GM12878 (cell line): ENCODE measurements around the gene IRAK2. TPM values are rescaled to one million over a fixed set of nuclear protein-coding genes. Genes with fewer than 3 reads are reported as not detected.

Source experiments
- ATAC-seq: fragments of 200-7000 bp; cut with Tn5 transposase; 3 replicates; pipeline ENCODE4 v1.9.1; 2020; ENCODE audit warnings: mild to moderate bottlenecking, moderate library complexity
- BruUV-seq: library from RNA; stranded (reverse); fragments of 400-500 nt; replicated peaks from 2 replicates; lab custom pipeline; 2021; lab: Mats Ljungman, UMichigan
- CTCF ChIA-PET: fragments of 300-600 bp; sonication (Branson Sonifier 250); formaldehyde crosslinking; extraction: SDS; loops from one replicate; lab custom pipeline; 2021; ENCODE audit warnings: inconsistent platforms; lab: Yijun Ruan, JAX
- POLR2A ChIA-PET: fragments of 350-600 bp; formaldehyde crosslinking; extraction: SDS; loops from one replicate; lab custom pipeline; 2021; ENCODE audit warnings: inconsistent platforms; lab: Charles Lee
- RAD21 ChIA-PET: fragments of 300-600 bp; sonication (Branson Sonifier 250); formaldehyde crosslinking; loops from one replicate; lab custom pipeline; 2023; ENCODE audit warnings: antibody characterized with exemption; ENCODE audit not compliant: unreplicated experiment; lab: Charles Lee
- SMC1A ChIA-PET: fragments of 300-600 bp; sonication (Branson Sonifier 250); formaldehyde crosslinking; loops from one replicate; lab custom pipeline; 2023; ENCODE audit not compliant: unreplicated experiment, uncharacterized antibody; lab: Charles Lee
- DNase-seq: peaks from one replicate; pipeline ENCODE4 v3.0.0-alpha.2; 2011; ENCODE audit warnings: low read depth, low spot score
- FAIRE-seq: peaks from 3 replicates; lab custom pipeline; 2011; peaks lifted over from hg19 to GRCh38; lab: Jason Lieb, UNC
- H2AFZ ChIP-seq: 2 replicates; pipeline ENCODE4 v1.6.0; 2011; ENCODE audit warnings: low read depth, low read length, control low read depth; ENCODE audit not compliant: control insufficient read depth
- H3K27ac ChIP-seq: 2 replicates; pipeline ENCODE4 v1.5.1; 2011; ENCODE audit warnings: control low read depth; ENCODE audit not compliant: control insufficient read depth, insufficient read depth
- H3K27me3 ChIP-seq, 2 experiments: replicated peaks in 1 of 2; 2 replicates each; pipeline versions ENCODE4 v1.6.0 to v1.6.1; 2011; ENCODE audit warnings: low read length in 1 of 2; ENCODE audit not compliant: control insufficient read depth in 2 of 2, insufficient read depth in 2 of 2
- H3K36me3 ChIP-seq, 2 experiments: 2 replicates each; pipeline ENCODE4 v1.5.1; 2011; ENCODE audit warnings: low read length in 1 of 2; ENCODE audit not compliant: control insufficient read depth in 2 of 2, insufficient read depth in 2 of 2
- H3K4me1 ChIP-seq: 2 replicates; pipeline ENCODE4 v1.6.1; 2011; ENCODE audit warnings: mild to moderate bottlenecking, low read length, moderate library complexity, mixed read lengths; ENCODE audit not compliant: control insufficient read depth, insufficient read depth
- H3K4me2 ChIP-seq: 2 replicates; pipeline ENCODE4 v1.6.0; 2011; ENCODE audit warnings: control low read depth; ENCODE audit not compliant: control insufficient read depth, insufficient read depth
- H3K4me3 ChIP-seq: fragments of 200-600 bp; sonication (generic); 2 replicates; pipeline ENCODE4 v1.5.1; 2016
- H3K79me2 ChIP-seq: 2 replicates; pipeline ENCODE4 v1.6.0; 2011; ENCODE audit warnings: low read length; ENCODE audit not compliant: control insufficient read depth, insufficient read depth
- H3K9ac ChIP-seq: 2 replicates; pipeline ENCODE4 v1.8.0; 2011; ENCODE audit warnings: low read length, control low read depth, mixed read lengths; ENCODE audit not compliant: control insufficient read depth, insufficient read depth
- H3K9me3 ChIP-seq: replicated peaks from 3 replicates; pipeline ENCODE4 v1.5.1; 2011; ENCODE audit warnings: mild to moderate bottlenecking, low read length; ENCODE audit not compliant: control insufficient read depth, insufficient read depth
- H4K20me1 ChIP-seq: 2 replicates; pipeline ENCODE4 v1.6.0; 2011; ENCODE audit not compliant: control insufficient read depth, insufficient read depth
- ATF7 ChIP-seq: fragments of 450-650 bp; IDR thresholded peaks from 2 replicates; pipeline ENCODE4 v1.6.1; 2016; ENCODE audit warnings: low read depth, mild to moderate bottlenecking
- BACH1 ChIP-seq: fragments of 450-650 bp; IDR thresholded peaks from 2 replicates; pipeline ENCODE4 v1.6.1; 2017; ENCODE audit warnings: mild to moderate bottlenecking, borderline replicate concordance
- CBX3 ChIP-seq: fragments of 200-600 bp; sonication (generic); IDR thresholded peaks from 2 replicates; pipeline ENCODE4 v1.6.1; 2016; ENCODE audit warnings: low read depth, borderline replicate concordance
- EZH2 ChIP-seq: IDR thresholded peaks from 2 replicates; pipeline ENCODE4 v1.6.1; 2012; ENCODE audit warnings: low read depth, mild to moderate bottlenecking, control low read depth, inconsistent platforms, low read length, borderline replicate concordance; ENCODE audit not compliant: control insufficient read depth
- GABPA ChIP-seq: IDR thresholded peaks from 2 replicates; pipeline ENCODE4 v1.6.1; 2014; ENCODE audit warnings: antibody characterized with exemption, low read depth, mild to moderate bottlenecking, inconsistent platforms
- HDGF ChIP-seq: fragments of 450-650 bp; IDR thresholded peaks from 2 replicates; pipeline ENCODE4 v1.6.1; 2016; ENCODE audit warnings: antibody characterized with exemption
- MTA2 ChIP-seq: fragments of 450-650 bp; IDR thresholded peaks from 2 replicates; pipeline ENCODE4 v1.6.1; 2016; ENCODE audit warnings: low read depth, mild to moderate bottlenecking, moderate library complexity
- NR2C1 ChIP-seq: fragments of 450-650 bp; IDR thresholded peaks from 2 replicates; pipeline ENCODE4 v1.6.1; 2017; ENCODE audit warnings: antibody characterized with exemption, mild to moderate bottlenecking, moderate library complexity
- POLR2AphosphoS2 ChIP-seq: IDR thresholded peaks from 2 replicates; pipeline ENCODE4 v1.6.1; 2011; ENCODE audit warnings: low read depth, mild to moderate bottlenecking, low read length, improper control_type of control experiment, moderate library complexity
- RAD21 ChIP-seq: IDR thresholded peaks from 2 replicates; pipeline ENCODE4 v1.6.1; 2011; ENCODE audit warnings: mild to moderate bottlenecking, low read depth, low read length, moderate library complexity; ENCODE audit not compliant: insufficient read depth
- RBBP5 ChIP-seq: fragments of 200-600 bp; sonication (generic); conservative IDR thresholded peaks from 2 replicates; pipeline ENCODE4 v1.6.1; 2016
- RUNX3 ChIP-seq: IDR thresholded peaks from 2 replicates; pipeline ENCODE4 v1.6.1; 2012; ENCODE audit warnings: low read length, inconsistent platforms
- SMC3 ChIP-seq: IDR thresholded peaks from 2 replicates; pipeline ENCODE4 v1.6.1; 2011; ENCODE audit warnings: low read length, improper control_type of control experiment, borderline replicate concordance
- YBX1 ChIP-seq: fragments of 450-650 bp; IDR thresholded peaks from 2 replicates; pipeline ENCODE4 v1.6.1; 2016; ENCODE audit warnings: antibody characterized with exemption
- ZBED1 ChIP-seq: IDR thresholded peaks from 2 replicates; pipeline ENCODE4 v1.6.1; 2016; ENCODE audit warnings: borderline replicate concordance
- ZNF384 ChIP-seq: IDR thresholded peaks from 2 replicates; pipeline ENCODE4 v1.6.1; 2012; ENCODE audit warnings: low read depth, mild to moderate bottlenecking, low read length, improper control_type of control experiment, borderline replicate concordance
- WGBS: methylation state at CpG from one replicate; pipeline ENCODE4 v1.1.6; 2016; ENCODE audit warnings: low lambda C conversion rate; ENCODE audit not compliant: insufficient replicate concordance, insufficient coverage; ENCODE audit errors: missing lambda C conversion rate; 5-methylcytosine and 5-hydroxymethylcytosine counted together
- in situ Hi-C: fragments of 300-500 bp; cut with MboI; formaldehyde crosslinking; loops from 9 replicates; pipeline ENCODE4 v1.14.3; 2018; ENCODE audit warnings: mixed read lengths
- intact Hi-C: fragments of 100-400 bp; cut with micrococcal nuclease; formaldehyde crosslinking; loops from one replicate; pipeline ENCODE4 v1.14.2; 2022; ENCODE audit not compliant: unreplicated experiment
- polyA plus RNA-seq, 11 experiments: library from polyadenylated mRNA; depleted of rRNA in 4 of 11; unstranded in 6 of 11; stranded (reverse) in 5 of 11; fragments of >200 nt; fragmentation: Nextera tagmentation in 4 of 11; fragmentation: Illumina TruSeq in 1 of 11; extraction: Ambion mirVana in 4 of 11; extraction: Trizol in 1 of 11; gene quantifications; 1 replicate in 1 of 11; 2 replicates in 10 of 11; pipeline versions ENCODE4 v1.2.1 to v1.2.3, GENCODE V29; 2011 to 2016; ENCODE audit warnings: inconsistent platforms in 2 of 11, missing spikeins in 2 of 11, low read depth in 1 of 11
- total RNA-seq, 4 experiments: library from RNA; depleted of rRNA in 3 of 4; stranded (reverse); fragments of >200 nt in 3 of 4; fragmentation: Illumina TruSeq in 1 of 4; extraction: Trizol in 1 of 4; gene quantifications; 2 replicates each; pipeline versions ENCODE4 v1.2.1 to v1.2.3, GENCODE V29; 2013 to 2021
- TF ChIP-seq, protein P1 (sequence below): IDR thresholded peaks from 2 replicates; pipeline ENCODE4 v1.6.1; 2012; ENCODE audit warnings: low read depth, low read length, improper control_type of control experiment

The IRAK2 gene
- total and polyA plus RNA-seq, 10 of the 15 experiments (the other 5 are each of a cell fraction or from before 2014, with no cell fraction given): 0.48 to 5.7 (median 4.5) TPM

DNA sequence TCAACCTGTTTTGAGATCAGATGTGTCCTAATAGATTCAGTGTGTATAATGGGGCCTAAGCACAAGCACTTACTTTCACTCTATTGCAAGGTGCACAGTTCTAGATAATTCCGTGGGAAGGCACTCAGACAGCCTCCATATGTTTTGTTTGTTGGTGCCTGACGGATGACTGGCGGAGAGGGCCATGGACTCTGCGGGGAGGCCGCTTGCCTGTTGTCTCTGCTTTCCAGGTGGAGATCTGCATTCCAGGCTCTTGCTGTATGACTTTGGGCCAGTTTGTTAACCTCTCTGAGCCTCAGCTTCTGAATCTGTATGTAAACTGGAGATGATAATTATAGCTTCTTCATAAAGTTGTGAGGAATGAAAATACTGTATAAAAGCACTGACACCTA lies 1.5 kb downstream of the IRAK2 start:
- no peaks in the 10 kb centered on the region; the same call in none of the 2 replicates for H3K79me2 ChIP-seq
- intact Hi-C loops (loop anchor here (2.0 kb wide), 1 partner anchor 33 kb away; no protein-coding TSS in a partner anchor), in situ Hi-C loops (no loop called here)
- H3K4me3 ChIP-seq: no peak overlapping the region
- TF ChIP-seq EZH2 (no peak), SMC3 (no peak), ZBED1 (no peak), ZNF384 (no peak), BACH1 (no peak), NR2C1 (no peak), MTA2 (no peak), HDGF (no peak), GABPA (no peak), RBBP5 (no peak), YBX1 (no peak), POLR2AphosphoS2 (no peak), RUNX3 (no peak), RAD21 (no peak), ATF7 (no peak), CBX3 (no peak)
- TF ChIP-seq, protein P1, sequence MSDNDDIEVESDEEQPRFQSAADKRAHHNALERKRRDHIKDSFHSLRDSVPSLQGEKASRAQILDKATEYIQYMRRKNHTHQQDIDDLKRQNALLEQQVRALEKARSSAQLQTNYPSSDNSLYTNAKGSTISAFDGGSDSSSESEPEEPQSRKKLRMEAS: no peak
- no peak overlapping the region for H3K9ac ChIP-seq
- no peak for FAIRE-seq
- H3K4me2 ChIP-seq: 0 out of 2 replicates have a peak overlapping the region, but pooled peaks have one; percentile 44
- ATAC-seq: no peak
- 98% methylated on average over 5 of the region's 5 CpGs for WGBS
- peaks cover 4% of the 10 kb centered on the region; the same call in 2 of the 3 replicates for H3K9me3 ChIP-seq
- TSS peak; percentile 61 for BruUV-seq
- no peaks in the 10 kb centered on the region for H3K36me3 ChIP-seq
- no peak overlapping the region for H2AFZ ChIP-seq
- ChIA-PET POLR2A (interaction anchor here (0.5 to 2.6 kb wide), 4 partner anchors 22 to 55 kb away, joined by 5 to 13 read pairs (median 6); no protein-coding TSS in a partner anchor), CTCF (interaction anchor here (0.5 to 3.2 kb wide), 7 partner anchors 23 to 155 kb away, joined by 3 to 19 read pairs (median 4); partner anchors contain the start of gene SEC13), SMC1A (interaction anchor here (0.6 to 5.6 kb wide), 8 partner anchors 15 to 178 kb away, joined by 3 to 34 read pairs (median 3); no protein-coding TSS in a partner anchor), RAD21 (interaction anchor here (0.6 to 5.4 kb wide), 5 partner anchors 17 to 137 kb away, joined by 3 to 30 read pairs (median 7); no protein-coding TSS in a partner anchor)
- no peak overlapping the region for H3K27ac ChIP-seq
- no peak for DNase-seq
- H3K27me3 ChIP-seq: no peaks in the 10 kb centered on the region
- no peaks in the 10 kb centered on the region for H4K20me1 ChIP-seq
- H3K4me1 ChIP-seq: peaks cover 18% of the 10 kb centered on the region
